Natural killer cell (primary cell): ENCODE data around the gene EBF4. TPM values are rescaled to one million over a fixed set of nuclear protein-coding genes. Genes with fewer than 3 reads are reported as not detected.
"Not testable (repeated sequence)": the region's sequence is repeated elsewhere in the genome, so short reads cannot be mapped to it uniquely, and the experiment has no call there.

Source experiments
- ATAC-seq, 3 donors: fragments of 150-1000 bp in 2 of 3; fragments of 200-7000 bp in 1 of 3; cut with Tn5 transposase; 1 replicate in 1 of 3; 2 replicates in 2 of 3; pipeline ENCODE4 v1.10.0; 2021; ENCODE audit warnings: mild to moderate bottlenecking in 2 of 3, moderate library complexity in 2 of 3
- DNase-seq, 2 donors: peaks; one replicate each; pipeline versions ENCODE4 v3.0.0 to v3.0.0-alpha.2; 2013 to 2021; ENCODE audit warnings: mixed read lengths in 1 of 2
- H3K27ac ChIP-seq: one replicate; pipeline ENCODE4 v1.5.1; 2013; ENCODE audit warnings: mild to moderate bottlenecking, low read length
- H3K27me3 ChIP-seq: one replicate; pipeline ENCODE4 v1.6.1; 2013; ENCODE audit warnings: low read length; ENCODE audit not compliant: control insufficient read depth, insufficient read depth
- H3K36me3 ChIP-seq: one replicate; pipeline ENCODE4 v1.6.1; 2013; ENCODE audit warnings: low read length; ENCODE audit not compliant: control insufficient read depth, insufficient read depth
- H3K4me1 ChIP-seq: one replicate; pipeline ENCODE4 v1.6.1; 2013; ENCODE audit warnings: low read length; ENCODE audit not compliant: control insufficient read depth, insufficient read depth
- H3K4me3 ChIP-seq: one replicate; pipeline ENCODE4 v1.5.1; 2013; ENCODE audit warnings: low read length
- H3K9me3 ChIP-seq: one replicate; pipeline ENCODE4 v1.6.1; 2013; ENCODE audit warnings: low read length; ENCODE audit not compliant: control insufficient read depth, insufficient read depth
- H3K27ac Mint-ChIP-seq, 2 donors: one replicate each; pipeline ENCODE4 v1.8.0; 2022; ENCODE audit warnings: mild to moderate bottlenecking in 2 of 2, mixed read lengths in 2 of 2, moderate library complexity in 1 of 2
- H3K27me3 Mint-ChIP-seq, 2 donors: one replicate each; pipeline ENCODE4 v1.8.0; 2022; ENCODE audit warnings: low read depth in 2 of 2, mixed read lengths in 2 of 2
- H3K36me3 Mint-ChIP-seq: one replicate; pipeline ENCODE4 v1.8.0; 2022; ENCODE audit warnings: mixed read lengths
- H3K4me1 Mint-ChIP-seq, 2 donors: one replicate each; pipeline ENCODE4 v1.8.0; 2022; ENCODE audit warnings: mixed read lengths in 2 of 2
- H3K4me3 Mint-ChIP-seq: one replicate; pipeline ENCODE4 v1.8.0; 2022; ENCODE audit warnings: mild to moderate bottlenecking, moderate library complexity, mixed read lengths
- H3K9me3 Mint-ChIP-seq, 2 donors: one replicate each; pipeline ENCODE4 v1.8.0; 2022; ENCODE audit warnings: mixed read lengths in 2 of 2
- WGBS: methylation state at CpG from one replicate; pipeline ENCODE4 v1.1.7; 2013; ENCODE audit warnings: missing lambda C conversion rate; ENCODE audit not compliant: insufficient coverage; 5-methylcytosine and 5-hydroxymethylcytosine counted together
- intact Hi-C: fragments of 100-400 bp; cut with micrococcal nuclease; formaldehyde crosslinking; loops from one replicate; pipeline ENCODE4 v1.14.2; 2022
- total RNA-seq, 4 donors: library from RNA; stranded (reverse); fragments of 120-200 nt in 1 of 4; gene quantifications; one replicate each; pipeline versions ENCODE4 v1.2.3 to v1.2.4, GENCODE V29; 2013 to 2022
- TF ChIP-seq, protein P1 (sequence below): fragments of 200-600 bp; IDR thresholded peaks from one replicate; pipeline ENCODE4 v1.8.0; 2022; ENCODE audit warnings: antibody characterized with exemption

Gene EBF4
- total RNA-seq, 3 donors from 2014 or later (not counting 1 experiment from before 2014, with no cell fraction given), result 17.1 to 21.7 (median 20.4) TPM

DNA sequence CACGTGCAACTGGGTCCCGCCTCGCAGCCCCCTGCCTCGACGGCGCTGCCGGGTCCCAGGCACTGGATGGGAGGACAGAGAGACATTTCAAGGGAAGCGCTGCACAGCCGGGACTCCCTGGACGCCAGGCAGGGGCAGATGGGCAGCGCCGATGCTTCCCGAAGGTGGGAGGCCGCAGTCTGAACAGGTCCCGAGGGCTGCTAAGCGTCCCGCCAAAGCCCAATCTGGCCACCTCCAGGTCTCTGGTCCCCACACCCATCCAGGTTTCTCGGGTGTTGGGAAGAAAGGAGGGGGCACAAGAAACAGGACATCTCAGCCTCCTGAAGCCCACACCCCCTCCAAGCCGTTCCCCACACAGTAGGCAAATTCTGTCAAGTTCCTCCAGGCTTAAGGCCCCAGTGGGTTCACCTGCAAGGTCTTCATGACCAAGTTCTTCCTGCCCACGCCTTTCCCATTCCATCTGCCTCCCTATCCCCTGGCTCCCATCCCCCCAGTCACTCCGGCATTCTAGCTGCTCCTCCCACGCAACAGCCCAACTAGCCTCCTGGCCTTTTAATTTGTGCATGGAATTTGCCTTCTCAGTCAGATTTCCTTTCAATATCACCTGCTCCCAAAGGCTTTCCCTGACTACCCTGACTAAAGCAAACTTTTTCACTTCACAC, 113.2 kb downstream of the EBF4 start:
- WGBS, result 70% methylated on average over 21 of the region's 22 CpGs

DNA sequence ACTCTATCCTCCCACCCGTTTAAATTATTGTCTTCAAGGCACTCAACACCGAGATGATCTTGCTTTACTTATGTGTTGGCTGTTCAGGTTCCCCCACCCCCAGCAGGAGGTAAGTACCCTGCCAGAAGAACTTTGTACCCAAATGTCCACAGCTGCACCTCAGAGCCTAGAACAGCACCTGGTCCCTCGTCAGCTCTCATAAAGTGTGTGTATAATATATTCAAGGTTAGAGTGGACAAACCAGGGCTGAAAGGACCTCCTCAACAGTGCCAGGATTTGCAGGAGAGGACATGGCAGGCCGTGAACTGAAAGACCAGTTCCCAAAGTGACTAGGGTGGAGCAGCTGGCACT, 113.7 kb downstream of the EBF4 start:
- peaks cover 23% of the 10 kb centered on the region for H3K27me3 ChIP-seq
- no peak overlapping the region for H3K4me3 Mint-ChIP-seq
- peaks cover 50 to 56% of the 10 kb centered on the region in 2 donors for H3K27me3 Mint-ChIP-seq

More for the DNA sequence above, 113.2 kb downstream of the EBF4 start:
- Histone ChIP-seq H3K36me3 (no peaks in the 10 kb centered on the region), H3K27me3 (peaks cover 23% of the 10 kb centered on the region), H3K27ac (no peak overlapping the region), H3K4me3 (no peak overlapping the region), H3K9me3 (no peaks in the 10 kb centered on the region), H3K4me1 (peaks cover 8% of the 10 kb centered on the region)
- intact Hi-C loops, result no loop called here
- Mint-ChIP-seq H3K36me3 (peaks cover 6% of the 10 kb centered on the region), H3K4me1 (peaks cover 7 to 13% of the 10 kb centered on the region in 2 donors), H3K27ac (no peak overlapping the region), H3K27me3 (peaks cover 49 to 56% of the 10 kb centered on the region in 2 donors), H3K9me3 (no peaks in the 10 kb centered on the region), H3K4me3 (no peak overlapping the region)
- TF ChIP-seq, protein P1, sequence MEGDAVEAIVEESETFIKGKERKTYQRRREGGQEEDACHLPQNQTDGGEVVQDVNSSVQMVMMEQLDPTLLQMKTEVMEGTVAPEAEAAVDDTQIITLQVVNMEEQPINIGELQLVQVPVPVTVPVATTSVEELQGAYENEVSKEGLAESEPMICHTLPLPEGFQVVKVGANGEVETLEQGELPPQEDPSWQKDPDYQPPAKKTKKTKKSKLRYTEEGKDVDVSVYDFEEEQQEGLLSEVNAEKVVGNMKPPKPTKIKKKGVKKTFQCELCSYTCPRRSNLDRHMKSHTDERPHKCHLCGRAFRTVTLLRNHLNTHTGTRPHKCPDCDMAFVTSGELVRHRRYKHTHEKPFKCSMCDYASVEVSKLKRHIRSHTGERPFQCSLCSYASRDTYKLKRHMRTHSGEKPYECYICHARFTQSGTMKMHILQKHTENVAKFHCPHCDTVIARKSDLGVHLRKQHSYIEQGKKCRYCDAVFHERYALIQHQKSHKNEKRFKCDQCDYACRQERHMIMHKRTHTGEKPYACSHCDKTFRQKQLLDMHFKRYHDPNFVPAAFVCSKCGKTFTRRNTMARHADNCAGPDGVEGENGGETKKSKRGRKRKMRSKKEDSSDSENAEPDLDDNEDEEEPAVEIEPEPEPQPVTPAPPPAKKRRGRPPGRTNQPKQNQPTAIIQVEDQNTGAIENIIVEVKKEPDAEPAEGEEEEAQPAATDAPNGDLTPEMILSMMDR, result no peak
- ATAC-seq (no peak), DNase-seq (no peak)

DNA sequence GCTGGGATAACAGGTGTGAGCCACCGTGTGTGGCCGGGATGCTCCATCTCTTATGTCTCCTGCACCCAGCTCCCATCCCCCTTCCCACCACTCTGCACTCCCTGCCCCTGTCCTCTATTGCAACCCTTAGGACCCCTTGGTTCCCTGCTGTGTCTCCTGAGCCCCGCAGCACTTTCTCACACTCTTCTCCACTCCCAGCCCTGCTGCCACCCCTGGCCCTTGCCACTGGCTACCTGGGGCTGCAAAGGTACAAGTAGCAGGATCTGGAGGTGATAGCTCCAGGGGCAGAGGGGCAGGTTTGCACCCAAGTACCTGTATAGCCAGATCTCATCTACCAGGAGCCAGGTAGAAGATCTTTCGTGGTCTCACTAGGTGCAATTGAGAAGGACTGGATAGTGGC, 114.4 kb downstream of the EBF4 start:
- intact Hi-C loops, result no loop called here
- Histone ChIP-seq H3K4me3 (no peak overlapping the region), H3K27ac (no peak overlapping the region), H3K36me3 (no peaks in the 10 kb centered on the region), H3K4me1 (no peaks in the 10 kb centered on the region), H3K9me3 (no peaks in the 10 kb centered on the region), H3K27me3 (peaks cover 20% of the 10 kb centered on the region)
- peaks cover 52 to 58% of the 10 kb centered on the region in 2 donors for H3K27me3 Mint-ChIP-seq
- TF ChIP-seq, protein P1, result no peak
- peaks cover 0 to 4% of the 10 kb centered on the region in 2 donors for H3K4me1 Mint-ChIP-seq
- 95% methylated on average over 4 of the region's 4 CpGs for WGBS
- DNase-seq, result no peak
- H3K36me3 Mint-ChIP-seq, result peaks cover 9% of the 10 kb centered on the region
- H3K27ac Mint-ChIP-seq, result no peak overlapping the region
- ATAC-seq, result no peak
- peaks cover 0 to 2% of the 10 kb centered on the region in 2 donors for H3K9me3 Mint-ChIP-seq
- no peak overlapping the region for H3K4me3 Mint-ChIP-seq

More for the DNA sequence above, 113.7 kb downstream of the EBF4 start:
- no peak for DNase-seq
- peaks cover 6% of the 10 kb centered on the region for H3K36me3 Mint-ChIP-seq
- H3K9me3 Mint-ChIP-seq, result peaks cover 0 to under 1% of the 10 kb centered on the region in 2 donors
- intact Hi-C loops, result no loop called here
- peaks cover 2 to 8% of the 10 kb centered on the region in 2 donors for H3K4me1 Mint-ChIP-seq
- Histone ChIP-seq H3K9me3 (no peaks in the 10 kb centered on the region), H3K4me3 (no peak overlapping the region), H3K36me3 (no peaks in the 10 kb centered on the region), H3K4me1 (peaks cover 3% of the 10 kb centered on the region), H3K27ac (no peak overlapping the region)
- WGBS, result 74% methylated on average over 3 of the region's 4 CpGs
- TF ChIP-seq, protein P1, result no peak
- no peak overlapping the region for H3K27ac Mint-ChIP-seq
- ATAC-seq, result no peak

DNA sequence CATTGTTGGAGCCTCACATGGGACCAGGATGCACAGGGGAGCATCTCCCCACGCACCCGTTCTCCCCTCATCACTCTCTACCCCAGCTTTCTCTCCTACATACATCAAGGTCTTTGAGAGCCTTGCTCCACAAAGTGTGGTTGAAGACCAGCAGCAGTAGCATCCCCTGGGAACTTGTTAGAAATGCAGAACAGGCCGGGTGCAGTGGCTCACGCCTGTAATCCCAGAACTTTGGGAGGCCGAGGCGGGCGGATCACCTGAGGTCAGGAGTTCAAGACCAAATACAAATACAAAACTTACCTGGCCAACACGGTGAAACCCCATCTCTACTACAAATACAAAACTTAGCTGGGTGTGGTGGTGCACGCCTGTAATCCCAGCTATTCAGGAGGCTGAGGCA, 115.3 kb downstream of the EBF4 start:
- intact Hi-C loops, ATAC-seq, H3K4me1 ChIP-seq, H3K4me3 Mint-ChIP-seq, H3K27ac ChIP-seq, H3K4me1 Mint-ChIP-seq, H3K27ac Mint-ChIP-seq, H3K9me3 Mint-ChIP-seq, DNase-seq, H3K4me3 ChIP-seq, H3K36me3 ChIP-seq, H3K9me3 ChIP-seq: not testable (repeated sequence)
- peaks cover 17% of the 10 kb centered on the region for H3K27me3 ChIP-seq
- H3K36me3 Mint-ChIP-seq, result peaks cover 12% of the 10 kb centered on the region
- WGBS, result 93% methylated on average over 9 of the region's 9 CpGs
- H3K27me3 Mint-ChIP-seq, result peaks cover 53 to 55% of the 10 kb centered on the region in 2 donors
